HepG2 (cell line): ENCODE results near the gene APPBP2. TPM values are rescaled to one million over a fixed set of nuclear protein-coding genes. Genes with fewer than 3 reads are reported as not detected.

Source experiments
- ATAC-seq: fragments of 200-7000 bp; cut with Tn5 transposase; 3 replicates; pipeline ENCODE4 v1.9.1; 2020; ENCODE audit warnings: mild to moderate bottlenecking, moderate library complexity
- BruUV-seq: library from RNA; stranded (reverse); fragments of 400-500 nt; replicated peaks from 2 replicates; lab custom pipeline; 2021; lab: Mats Ljungman, UMichigan
- CTCF ChIA-PET: fragments of 300-600 bp; formaldehyde crosslinking; extraction: SDS; loops from one replicate; lab custom pipeline; 2021; ENCODE audit warnings: low total read pairs, inconsistent platforms, low intra/inter-chr PET ratio; lab: Yijun Ruan, JAX
- POLR2A ChIA-PET: fragments of 350-600 bp; sonication (Branson Sonifier 250); formaldehyde crosslinking; loops from one replicate; lab custom pipeline; 2020; ENCODE audit warnings: antibody characterized with exemption, inconsistent platforms; lab: Yijun Ruan, JAX
- DNase-seq: peaks from one replicate; pipeline ENCODE4 v3.0.0-alpha.2; 2015; ENCODE audit warnings: low spot score
- FAIRE-seq: peaks from 3 replicates; lab custom pipeline; 2011; peaks lifted over from hg19 to GRCh38; lab: Jason Lieb, UNC
- H2AFZ ChIP-seq: one replicate; pipeline ENCODE4 v1.6.1; 2011; ENCODE audit warnings: low read length, inconsistent platforms
- H3K27ac ChIP-seq: fragments of 300-600 bp; 3 replicates; pipeline ENCODE4 v1.8.0; 2011; ENCODE audit warnings: mixed run types, mild to moderate bottlenecking, mixed read lengths, low read length, inconsistent platforms; ENCODE audit not compliant: insufficient read depth; ENCODE audit errors: extremely low read length
- H3K27me3 ChIP-seq, 2 experiments: fragments of 200-600 bp in 1 of 2; 2 replicates in 1 of 2; 3 replicates in 1 of 2; pipeline versions ENCODE4 v1.6.0 to v1.8.0; 2011; ENCODE audit warnings: low read length in 2 of 2, mild to moderate bottlenecking in 2 of 2, moderate library complexity in 2 of 2, inconsistent platforms in 1 of 2; ENCODE audit not compliant: insufficient read depth in 2 of 2, control insufficient read depth in 1 of 2
- H3K36me3 ChIP-seq, 2 experiments: fragments of 200-600 bp in 1 of 2; replicated peaks in 1 of 2; 2 replicates in 1 of 2; 3 replicates in 1 of 2; pipeline versions ENCODE4 v1.5.1 to v1.8.0; 2011; ENCODE audit warnings: low read length in 2 of 2, inconsistent platforms in 1 of 2; ENCODE audit not compliant: insufficient read depth in 2 of 2, control insufficient read depth in 1 of 2
- H3K4me1 ChIP-seq: 2 replicates; pipeline ENCODE4 v1.5.1; 2012; ENCODE audit warnings: low read length, inconsistent platforms; ENCODE audit not compliant: insufficient read depth
- H3K4me2 ChIP-seq: 2 replicates; pipeline ENCODE4 v1.6.0; 2011; ENCODE audit warnings: low read depth, low read length, inconsistent platforms
- H3K4me3 ChIP-seq, 3 experiments: fragments of 200-600 bp in 1 of 3; sonication (generic), shearing (Covaris generic) in 1 of 3; replicated peaks in 1 of 3; 2 replicates each; pipeline ENCODE4 v1.5.1; 2011 to 2016; ENCODE audit warnings: low read length in 3 of 3, inconsistent platforms in 2 of 3, low read depth in 2 of 3, mild to moderate bottlenecking in 2 of 3, control low read depth in 1 of 3, mixed read lengths in 1 of 3; ENCODE audit not compliant: insufficient read depth in 1 of 3
- H3K79me2 ChIP-seq: one replicate; pipeline ENCODE4 v1.6.1; 2011; ENCODE audit warnings: low read length, inconsistent platforms; ENCODE audit not compliant: insufficient read depth
- H3K9ac ChIP-seq: 2 replicates; pipeline ENCODE4 v1.6.0; 2011; ENCODE audit warnings: mild to moderate bottlenecking, low read depth, low read length, inconsistent platforms; ENCODE audit not compliant: insufficient read depth
- H3K9me3 ChIP-seq: 2 replicates; pipeline ENCODE4 v1.5.1; 2012; ENCODE audit warnings: mild to moderate bottlenecking, low read length
- H4K20me1 ChIP-seq: 2 replicates; pipeline ENCODE4 v1.6.0; 2011; ENCODE audit warnings: inconsistent platforms, mild to moderate bottlenecking, low read length, moderate library complexity; ENCODE audit not compliant: insufficient read depth
- ASH2L ChIP-seq: fragments of 300-600, 200-600 bp; sonication (generic); IDR thresholded peaks from 2 replicates; pipeline ENCODE4 v1.7.0; 2017; ENCODE audit warnings: low read depth, mild to moderate bottlenecking, moderate library complexity, mixed read lengths, low read length; ENCODE audit not compliant: insufficient read length
- DNMT3B ChIP-seq: conservative IDR thresholded peaks from 2 replicates; pipeline ENCODE4 v1.6.1; 2016; ENCODE audit warnings: missing biosample characterization, control low read depth
- FOXK1 ChIP-seq: sonication (generic); formaldehyde crosslinking; IDR thresholded peaks from 2 replicates; pipeline ENCODE4 v1.4.0; 2020; ENCODE audit warnings: low read depth, missing genetic modification reagents, borderline replicate concordance
- NFATC3 ChIP-seq: sonication (generic); formaldehyde crosslinking; IDR thresholded peaks from 2 replicates; pipeline ENCODE4 v1.5.1; 2020; ENCODE audit warnings: mild to moderate bottlenecking, missing genetic modification reagents
- SNRNP70 ChIP-seq: fragments of 200-400 bp; formaldehyde crosslinking; IDR thresholded peaks from 2 replicates; pipeline ENCODE4 v1.6.1; 2017; ENCODE audit warnings: mild to moderate bottlenecking, low read depth, low read length, moderate library complexity
- ZNF230 ChIP-seq: sonication (generic); formaldehyde crosslinking; IDR thresholded peaks from 2 replicates; pipeline ENCODE4 v1.4.0; 2020; ENCODE audit warnings: mild to moderate bottlenecking, missing genetic modification reagents
- ZNF546 ChIP-seq: sonication (generic); formaldehyde crosslinking; conservative IDR thresholded peaks from 2 replicates; pipeline ENCODE4 v1.8.1; 2023; ENCODE audit warnings: mild to moderate bottlenecking, missing genetic modification reagents
- ZNF839 ChIP-seq: sonication (generic); formaldehyde crosslinking; IDR thresholded peaks from 2 replicates; pipeline ENCODE4 v1.4.0; 2020; ENCODE audit warnings: missing genetic modification reagents, mild to moderate bottlenecking, borderline replicate concordance
- WGBS: methylation state at CpG from one replicate; pipeline ENCODE4 v1.1.6; 2017; ENCODE audit warnings: low lambda C conversion rate; 5-methylcytosine and 5-hydroxymethylcytosine counted together
- in situ Hi-C: cut with HindIII; loops from 2 replicates; pipeline ENCODE4 v1.10.0; 2017; ENCODE audit warnings: low pct_unique_long_range_greater_than_20kb; ENCODE audit not compliant: extremely low pct_ligation_motif_present
- intact Hi-C: fragments of 100-400 bp; cut with micrococcal nuclease; formaldehyde crosslinking; loops from one replicate; pipeline ENCODE4 v1.10.0; 2022; ENCODE audit not compliant: unreplicated experiment
- polyA plus RNA-seq, 8 experiments: library from polyadenylated mRNA; depleted of rRNA in 3 of 8; stranded (reverse) in 7 of 8; unstranded in 1 of 8; fragments of >200 nt; fragmentation: Illumina TruSeq in 4 of 8; extraction: Trizol in 4 of 8; gene quantifications; 2 replicates each; pipeline versions ENCODE4 v1.2.1 to v1.2.3, GENCODE V29; 2011 to 2016; ENCODE audit warnings: low read depth in 4 of 8, missing spikeins in 1 of 8, mixed read lengths in 1 of 8; ENCODE audit not compliant: insufficient read depth in 1 of 8
- total RNA-seq, 5 experiments: library from RNA; depleted of rRNA; stranded (reverse); fragments of >200 nt; fragmentation: Illumina TruSeq; extraction: Trizol; gene quantifications; 2 replicates each; pipeline ENCODE4 v1.2.3, GENCODE V29; 2016; ENCODE audit warnings: low read depth in 1 of 5
- TF ChIP-seq, protein P1 (sequence below): IDR thresholded peaks from 2 replicates; pipeline ENCODE4 v1.6.1; 2016; ENCODE audit warnings: low read depth, borderline replicate concordance
- TF ChIP-seq, protein P2 (sequence below), 2 experiments: sonication (generic) in 1 of 2; formaldehyde crosslinking in 1 of 2; IDR thresholded peaks; 2 replicates each; pipeline versions ENCODE4 v1.6.1 to v1.9.0; 2014 to 2022; ENCODE audit warnings: antibody characterized with exemption in 1 of 2, borderline replicate concordance in 1 of 2, inconsistent platforms in 1 of 2, low read depth in 1 of 2, missing genetic modification reagents in 1 of 2

Gene APPBP2
- total and polyA plus RNA-seq, 2 of the 13 experiments (the other 11 are each of a cell fraction or from before 2014, with no cell fraction given), result 17.5 to 45.8 TPM

DNA sequence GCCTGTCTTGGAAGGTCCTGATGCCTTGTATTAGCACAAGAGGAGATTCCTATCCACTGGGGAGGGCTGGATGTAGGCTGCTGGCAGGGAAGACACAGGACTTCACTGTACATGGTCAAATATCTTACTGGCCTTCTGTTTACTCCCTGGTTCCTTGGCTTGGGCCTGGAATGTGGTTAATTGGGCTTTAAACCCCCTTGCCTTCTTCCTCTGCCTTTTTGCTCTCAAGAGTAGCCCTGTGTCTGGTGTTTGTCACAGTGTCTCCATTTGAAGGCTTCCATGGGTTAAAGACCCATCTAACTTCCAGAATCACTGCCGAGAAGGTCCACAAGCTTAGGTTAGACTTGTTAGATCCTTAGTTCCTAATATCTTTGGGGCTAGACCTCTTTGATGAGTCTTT lies 110.9 kb downstream of the APPBP2 start:
- in situ Hi-C loops, result no loop called here
- FAIRE-seq, result no peak
- WGBS, result 0% methylated on average over 1 of the region's 1 CpG
- no peaks in the 10 kb centered on the region for H3K4me1 ChIP-seq
- POLR2A ChIA-PET, result no interaction called here
- TF ChIP-seq ZNF230 (CRISPR knock-in tag) (no peak), ZNF839 (no peak), ASH2L (no peak), DNMT3B (CRISPR knock-in tag) (no peak), ZNF546 (CRISPR knock-in tag) (no peak), NFATC3 (CRISPR knock-in tag) (no peak), FOXK1 (CRISPR knock-in tag) (no peak), SNRNP70 (no peak)
- TF ChIP-seq, protein P1, sequence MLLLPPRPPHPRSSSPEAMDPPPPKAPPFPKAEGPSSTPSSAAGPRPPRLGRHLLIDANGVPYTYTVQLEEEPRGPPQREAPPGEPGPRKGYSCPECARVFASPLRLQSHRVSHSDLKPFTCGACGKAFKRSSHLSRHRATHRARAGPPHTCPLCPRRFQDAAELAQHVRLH (CRISPR knock-in tag), result no peak
- TF ChIP-seq, protein P2, sequence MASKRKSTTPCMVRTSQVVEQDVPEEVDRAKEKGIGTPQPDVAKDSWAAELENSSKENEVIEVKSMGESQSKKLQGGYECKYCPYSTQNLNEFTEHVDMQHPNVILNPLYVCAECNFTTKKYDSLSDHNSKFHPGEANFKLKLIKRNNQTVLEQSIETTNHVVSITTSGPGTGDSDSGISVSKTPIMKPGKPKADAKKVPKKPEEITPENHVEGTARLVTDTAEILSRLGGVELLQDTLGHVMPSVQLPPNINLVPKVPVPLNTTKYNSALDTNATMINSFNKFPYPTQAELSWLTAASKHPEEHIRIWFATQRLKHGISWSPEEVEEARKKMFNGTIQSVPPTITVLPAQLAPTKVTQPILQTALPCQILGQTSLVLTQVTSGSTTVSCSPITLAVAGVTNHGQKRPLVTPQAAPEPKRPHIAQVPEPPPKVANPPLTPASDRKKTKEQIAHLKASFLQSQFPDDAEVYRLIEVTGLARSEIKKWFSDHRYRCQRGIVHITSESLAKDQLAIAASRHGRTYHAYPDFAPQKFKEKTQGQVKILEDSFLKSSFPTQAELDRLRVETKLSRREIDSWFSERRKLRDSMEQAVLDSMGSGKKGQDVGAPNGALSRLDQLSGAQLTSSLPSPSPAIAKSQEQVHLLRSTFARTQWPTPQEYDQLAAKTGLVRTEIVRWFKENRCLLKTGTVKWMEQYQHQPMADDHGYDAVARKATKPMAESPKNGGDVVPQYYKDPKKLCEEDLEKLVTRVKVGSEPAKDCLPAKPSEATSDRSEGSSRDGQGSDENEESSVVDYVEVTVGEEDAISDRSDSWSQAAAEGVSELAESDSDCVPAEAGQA (IDR thresholded peaks at IDR 0.05; ENCODE audit: low read depth), result no peak
- TF ChIP-seq, protein P2 (CRISPR knock-in tag; IDR thresholded peaks at IDR 0.05; ENCODE audit: borderline replicate concordance), result no peak
- TF ChIP-seq, all 625 proteins: peak for 0
- DNase-seq (no peak), ATAC-seq (no peak)
- Histone ChIP-seq H4K20me1 (no peaks in the 10 kb centered on the region), H3K36me3 (no peaks in the 10 kb centered on the region), H3K27ac (no peak overlapping the region), H3K4me3 (no peak overlapping the region), H3K27me3 (peaks cover 0 to 3% of the 10 kb centered on the region in 2 experiments; a peak in 2 of 5 replicates), H3K79me2 (no peaks in the 10 kb centered on the region), H2AFZ (no peak overlapping the region), H3K9ac (no peak overlapping the region), H3K4me2 (no peak overlapping the region), H3K9me3 (no peaks in the 10 kb centered on the region)
- no TSS peak for BruUV-seq
- CTCF ChIA-PET, result no interaction called here
- intact Hi-C loops, result no loop called here
